Liver (tissue), 3 donors: ENCODE data around the gene ELK3.

Source experiments
- CTCF ChIP-seq: fragments of 150-350 bp; IDR thresholded peaks from 2 replicates; pipeline ENCODE4 v1.5.1; 2017; ENCODE audit warnings: improper control_type of control experiment, low read depth, low read length; ENCODE audit not compliant: missing input control
- FOXA1 ChIP-seq: IDR thresholded peaks from 2 replicates; pipeline ENCODE4 v1.6.1; 2016; ENCODE audit warnings: antibody characterized with exemption
- HNF4G ChIP-seq: IDR thresholded peaks from 2 replicates; pipeline ENCODE4 v1.6.1; 2016; ENCODE audit warnings: antibody characterized with exemption
- MAX ChIP-seq: IDR thresholded peaks from 2 replicates; pipeline ENCODE4 v1.6.1; 2016; ENCODE audit warnings: antibody characterized with exemption
- RAD21 ChIP-seq, 2 donors: IDR thresholded peaks; 2 replicates each; pipeline ENCODE4 v1.6.1; 2016; ENCODE audit warnings: antibody characterized with exemption in 2 of 2, mild to moderate bottlenecking in 2 of 2
- YY1 ChIP-seq: IDR thresholded peaks from 2 replicates; pipeline ENCODE4 v1.6.1; 2016; ENCODE audit warnings: antibody characterized with exemption, mild to moderate bottlenecking
- donor health status: healthy.
- donor health status: healthy.

- TF ChIP-seq RAD21 (IDR thresholded peaks at IDR 0.05): no peak
- no peak for TF ChIP-seq CTCF
- TF ChIP-seq MAX: no peak
- TF ChIP-seq YY1: no peak
- TF ChIP-seq HNF4G: no peak
- TF ChIP-seq FOXA1: no peak
Measured at GRCh38 chr12:96208346-96208745, 14.2 kb downstream of the ELK3 start.
